Parathyroid adenoma (tissue), 2 donors: ENCODE measurements around the gene HSDL1.
A peak's percentile ranks its signal among the peaks of the same experiment; 100 is the strongest.

Source experiments
- H2AFZ ChIP-seq: fragments of 300-600 bp; sonication (generic); one replicate; pipeline ENCODE4 v1.7.0; 2017; ENCODE audit warnings: antibody characterized with exemption, mild to moderate bottlenecking
- H3K27ac ChIP-seq: fragments of 300-600 bp; sonication (generic); one replicate; pipeline ENCODE4 v1.7.0; 2017
- H3K27me3 ChIP-seq: fragments of 300-600 bp; sonication (generic); one replicate; pipeline ENCODE4 v1.7.0; 2017; ENCODE audit warnings: low read length; ENCODE audit not compliant: control insufficient read depth, insufficient read depth
- H3K36me3 ChIP-seq: fragments of 300-600 bp; sonication (generic); one replicate; pipeline ENCODE4 v1.7.0; 2017; ENCODE audit warnings: low read length; ENCODE audit not compliant: control insufficient read depth, insufficient read depth
- H3K4me1 ChIP-seq: fragments of 300-600 bp; sonication (generic); one replicate; pipeline ENCODE4 v1.7.0; 2017; ENCODE audit warnings: control low read depth
- H3K4me2 ChIP-seq: fragments of 300-600 bp; sonication (generic); one replicate; pipeline ENCODE4 v1.7.0; 2017; ENCODE audit warnings: low read length
- H3K4me3 ChIP-seq: fragments of 300-600 bp; sonication (generic); one replicate; pipeline ENCODE4 v1.7.0; 2017; ENCODE audit warnings: low read depth, low read length
- H3K79me2 ChIP-seq: fragments of 300-600 bp; sonication (generic); one replicate; pipeline ENCODE4 v1.7.0; 2017; ENCODE audit warnings: control low read depth
- H3K9ac ChIP-seq: fragments of 300-600 bp; sonication (generic); one replicate; pipeline ENCODE4 v1.7.0; 2017; ENCODE audit warnings: mild to moderate bottlenecking
- H3K9me3 ChIP-seq: fragments of 300-600 bp; sonication (generic); one replicate; pipeline ENCODE4 v1.7.0; 2017; ENCODE audit warnings: low read length; ENCODE audit not compliant: control insufficient read depth
- CTCF ChIP-seq: fragments of 300-600 bp; sonication (generic); IDR thresholded peaks from one replicate; pipeline ENCODE4 v1.7.0; 2017; ENCODE audit warnings: antibody characterized with exemption, mild to moderate bottlenecking
- donor health status: primary hyperparathyroidism.

The HSDL1 gene

GRCh38 chr16:84137769-84138357, 7.1 kb downstream of the HSDL1 start:
- TF ChIP-seq CTCF = no peak
- H3K4me3 ChIP-seq = no peak overlapping the region
- H3K9me3 ChIP-seq = no peaks in the 10 kb centered on the region
- peak overlapping the region; percentile 1 for H3K4me2 ChIP-seq
- peak overlapping the region; percentile 39 for H3K27ac ChIP-seq
- H3K79me2 ChIP-seq = peaks cover 30% of the 10 kb centered on the region
- no peak overlapping the region for H2AFZ ChIP-seq
- peaks cover 18% of the 10 kb centered on the region for H3K4me1 ChIP-seq
- H3K9ac ChIP-seq = no peak overlapping the region
- H3K36me3 ChIP-seq = no peaks in the 10 kb centered on the region
- H3K27me3 ChIP-seq = no peaks in the 10 kb centered on the region

- Histone ChIP-seq H3K36me3 (no peaks in the 10 kb centered on the region), H3K4me2 (no peak overlapping the region), H3K9ac (no peak overlapping the region), H3K9me3 (no peaks in the 10 kb centered on the region), H3K27ac (peak overlapping the region; percentile 39), H3K27me3 (no peaks in the 10 kb centered on the region), H3K4me1 (peaks cover 18% of the 10 kb centered on the region), H2AFZ (no peak overlapping the region), H3K79me2 (peaks cover 30% of the 10 kb centered on the region), H3K4me3 (no peak overlapping the region)
- TF ChIP-seq CTCF = no peak
Observed at GRCh38 chr16:84137287-84137686, 7.7 kb downstream of the HSDL1 start.

GRCh38 chr16:84136331-84137125, 8.4 kb downstream of the HSDL1 start:
- H3K36me3 ChIP-seq = no peaks in the 10 kb centered on the region
- H3K9me3 ChIP-seq = no peaks in the 10 kb centered on the region
- H3K4me2 ChIP-seq = no peak overlapping the region
- H3K79me2 ChIP-seq = peaks cover 30% of the 10 kb centered on the region
- H2AFZ ChIP-seq = no peak overlapping the region
- no peak overlapping the region for H3K4me3 ChIP-seq
- H3K27me3 ChIP-seq = no peaks in the 10 kb centered on the region
- H3K27ac ChIP-seq = peak overlapping the region; percentile 39
- H3K4me1 ChIP-seq = peaks cover 18% of the 10 kb centered on the region
- H3K9ac ChIP-seq = no peak overlapping the region
- TF ChIP-seq CTCF = no peak

GRCh38 chr16:84132527-84133285, 12.3 kb downstream of the HSDL1 start:
- Histone ChIP-seq H3K36me3 (no peaks in the 10 kb centered on the region), H3K27ac (no peak overlapping the region), H3K4me3 (no peak overlapping the region), H3K79me2 (peaks cover 21% of the 10 kb centered on the region), H3K4me2 (no peak overlapping the region), H3K4me1 (peaks cover 6% of the 10 kb centered on the region), H3K9ac (no peak overlapping the region), H2AFZ (no peak overlapping the region), H3K27me3 (no peaks in the 10 kb centered on the region), H3K9me3 (no peaks in the 10 kb centered on the region)
- TF ChIP-seq CTCF = no peak
